WTC11 (cell line): ENCODE data around the gene RARRES2. TPM values are rescaled to one million over a fixed set of nuclear protein-coding genes. Genes with fewer than 3 reads are reported as not detected.

Experiments
- ATAC-seq: fragments of 200-7000 bp; cut with Tn5 transposase; 2 replicates; pipeline ENCODE4 v1.10.0; 2021; ENCODE audit warnings: mild to moderate bottlenecking, moderate library complexity
- CTCF ChIA-PET: fragments of 300-600 bp; sonication (Branson Sonifier 250); formaldehyde crosslinking; loops from one replicate; lab custom pipeline; 2021; ENCODE audit warnings: antibody characterized with exemption; lab: Charles Lee
- POLR2A ChIA-PET: fragments of 350-600 bp; sonication (Branson Sonifier 250); formaldehyde crosslinking; loops from one replicate; lab custom pipeline; 2021; ENCODE audit warnings: antibody characterized with exemption; lab: Charles Lee
- DNase-seq: peaks from one replicate; pipeline ENCODE4 v3.0.0; 2021; ENCODE audit warnings: low spot score
- H3K27ac Mint-ChIP-seq: 2 replicates; pipeline ENCODE4 v1.8.0; 2021; ENCODE audit warnings: mixed read lengths
- H3K27me3 Mint-ChIP-seq: 2 replicates; pipeline ENCODE4 v1.8.0; 2021; ENCODE audit warnings: low read depth, mild to moderate bottlenecking, moderate library complexity, mixed read lengths
- H3K36me3 Mint-ChIP-seq: 2 replicates; pipeline ENCODE4 v1.8.0; 2021; ENCODE audit warnings: mixed read lengths
- H3K4me1 Mint-ChIP-seq: 2 replicates; pipeline ENCODE4 v1.8.0; 2022; ENCODE audit warnings: mixed read lengths
- H3K4me3 Mint-ChIP-seq: 2 replicates; pipeline ENCODE4 v1.8.0; 2021; ENCODE audit warnings: mild to moderate bottlenecking, moderate library complexity, mixed read lengths
- H3K9me3 Mint-ChIP-seq: 2 replicates; pipeline ENCODE4 v1.8.0; 2021; ENCODE audit warnings: mixed read lengths
- CBFB ChIP-seq: sonication (generic); formaldehyde crosslinking; IDR thresholded peaks from 2 replicates; pipeline ENCODE4 v1.8.1; 2022; ENCODE audit warnings: mild to moderate bottlenecking, low read depth, missing genetic modification reagents
- GRHL2 ChIP-seq: fragments of 250-450 bp; sonication (Bioruptor Pico); IDR thresholded peaks from 2 replicates; pipeline ENCODE4 v1.8.0; 2022; ENCODE audit warnings: mild to moderate bottlenecking, moderate library complexity; ENCODE audit not compliant: insufficient replicate concordance, severe bottlenecking
- HMGXB4 ChIP-seq: sonication (generic); formaldehyde crosslinking; IDR thresholded peaks from 2 replicates; pipeline ENCODE4 v1.8.1; 2023; ENCODE audit warnings: mild to moderate bottlenecking, moderate library complexity, missing genetic modification reagents
- IRF1 ChIP-seq: sonication (generic); formaldehyde crosslinking; IDR thresholded peaks from 2 replicates; pipeline ENCODE4 v1.8.0; 2023; ENCODE audit warnings: missing genetic modification reagents
- JUN ChIP-seq: sonication (generic); formaldehyde crosslinking; IDR thresholded peaks from 2 replicates; pipeline ENCODE4 v1.8.0; 2023; ENCODE audit warnings: mild to moderate bottlenecking, missing genetic modification reagents
- KAT7 ChIP-seq: sonication (generic); formaldehyde crosslinking; IDR thresholded peaks from 2 replicates; pipeline ENCODE4 v1.8.1; 2023; ENCODE audit warnings: missing genetic modification reagents, mild to moderate bottlenecking, borderline replicate concordance
- MAX ChIP-seq: sonication (generic); formaldehyde crosslinking; IDR thresholded peaks from 2 replicates; pipeline ENCODE4 v1.8.0; 2022; ENCODE audit warnings: mild to moderate bottlenecking, missing genetic modification reagents
- MXD4 ChIP-seq: fragments of 250-450 bp; sonication (Bioruptor Pico); IDR thresholded peaks from 2 replicates; pipeline ENCODE4 v1.8.0; 2021; ENCODE audit warnings: mild to moderate bottlenecking, moderate library complexity, borderline replicate concordance
- PRRX2 ChIP-seq: fragments of 250-450 bp; sonication (Bioruptor Pico); IDR thresholded peaks from 2 replicates; pipeline ENCODE4 v1.8.0; 2021; ENCODE audit warnings: mild to moderate bottlenecking
- ZNF317 ChIP-seq: sonication (generic); formaldehyde crosslinking; IDR thresholded peaks from 2 replicates; pipeline ENCODE4 v1.8.1; 2023; ENCODE audit warnings: low read depth, mild to moderate bottlenecking, moderate library complexity, missing genetic modification reagents, borderline replicate concordance
- ZNF416 ChIP-seq: fragments of 250-450 bp; sonication (Bioruptor Pico); IDR thresholded peaks from 2 replicates; pipeline ENCODE4 v1.9.0; 2021; ENCODE audit warnings: mild to moderate bottlenecking, inconsistent platforms
- ZNF423 ChIP-seq: fragments of 250-450 bp; sonication (Bioruptor Pico); IDR thresholded peaks from 2 replicates; pipeline ENCODE4 v2.1.2; 2022; ENCODE audit warnings: mild to moderate bottlenecking, moderate library complexity
- ZSCAN18 ChIP-seq: fragments of 250-450 bp; sonication (Bioruptor Pico); IDR thresholded peaks from 2 replicates; pipeline ENCODE4 v2.1.2; 2022; ENCODE audit warnings: mild to moderate bottlenecking, moderate library complexity
- total RNA-seq: library from RNA; stranded (reverse); gene quantifications from 3 replicates; pipeline ENCODE4 v1.2.3, GENCODE V29; 2021
- TF ChIP-seq, protein P1 (sequence below): sonication (generic); formaldehyde crosslinking; IDR thresholded peaks from 2 replicates; pipeline ENCODE4 v1.8.1; 2023; ENCODE audit warnings: mild to moderate bottlenecking, missing genetic modification reagents
- TF ChIP-seq, protein P2 (sequence below): sonication (generic); formaldehyde crosslinking; conservative IDR thresholded peaks from 2 replicates; pipeline ENCODE4 v1.8.1; 2023; ENCODE audit warnings: mild to moderate bottlenecking, low read depth, missing genetic modification reagents, moderate library complexity
- TF ChIP-seq, protein P3 (sequence below): sonication (generic); formaldehyde crosslinking; IDR thresholded peaks from 2 replicates; pipeline ENCODE4 v1.8.0; 2022; ENCODE audit warnings: mild to moderate bottlenecking, missing genetic modification reagents

RARRES2 gene
- total RNA-seq, 1 experiment from 2014 or later, result 230 TPM

DNA sequence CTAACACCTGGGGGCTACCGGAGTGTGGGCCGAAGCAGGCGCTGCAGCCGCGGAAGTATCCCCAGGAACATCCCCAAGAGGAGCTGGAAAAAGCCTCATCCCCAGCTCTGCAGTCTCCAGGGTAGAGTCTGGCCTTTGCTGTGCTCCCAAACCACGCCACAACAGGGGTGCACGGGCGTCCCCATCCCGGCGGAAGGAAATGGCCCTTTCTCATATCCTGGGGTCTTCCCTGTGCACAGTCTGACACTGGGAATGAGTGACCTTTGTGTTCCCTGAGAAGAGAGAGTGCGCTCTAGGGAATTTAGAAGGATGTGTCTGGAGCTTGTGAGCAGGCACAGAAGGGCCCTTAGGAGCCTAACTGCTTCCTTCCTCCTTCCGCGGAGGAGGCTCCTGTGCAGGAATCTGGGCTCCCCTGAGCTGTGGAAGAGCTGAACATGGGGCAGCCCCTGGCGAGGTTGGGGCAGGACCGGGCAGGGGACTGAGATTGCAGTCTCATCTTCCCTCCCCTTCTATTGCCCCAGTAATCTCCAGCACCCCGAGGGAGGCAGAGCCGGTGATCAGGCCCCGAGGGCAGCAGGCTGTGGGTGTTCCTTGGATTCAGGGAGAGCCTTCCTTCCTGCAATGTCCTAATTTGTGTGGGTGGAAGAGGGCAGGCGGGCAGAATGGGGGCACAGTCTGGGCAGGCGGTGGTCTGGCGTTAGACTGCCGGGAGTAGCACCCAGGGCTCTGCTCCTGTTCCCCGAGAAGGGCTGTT lies 28.5 kb upstream of the RARRES2 start:
- H3K36me3 Mint-ChIP-seq, result peaks cover 29% of the 10 kb centered on the region
- H3K27ac Mint-ChIP-seq, result peak overlapping the region; percentile 99
- H3K9me3 Mint-ChIP-seq, result no peaks in the 10 kb centered on the region
- H3K4me1 Mint-ChIP-seq, result peaks cover 58% of the 10 kb centered on the region
- H3K4me3 Mint-ChIP-seq, result peak overlapping the region; percentile 91
- no peak for TF ChIP-seq ZSCAN18 (CRISPR knock-in tag)
- no peak for TF ChIP-seq MAX (CRISPR knock-in tag)
- no peak for TF ChIP-seq GRHL2
- TF ChIP-seq IRF1, result no peak
- TF ChIP-seq, protein P1, sequence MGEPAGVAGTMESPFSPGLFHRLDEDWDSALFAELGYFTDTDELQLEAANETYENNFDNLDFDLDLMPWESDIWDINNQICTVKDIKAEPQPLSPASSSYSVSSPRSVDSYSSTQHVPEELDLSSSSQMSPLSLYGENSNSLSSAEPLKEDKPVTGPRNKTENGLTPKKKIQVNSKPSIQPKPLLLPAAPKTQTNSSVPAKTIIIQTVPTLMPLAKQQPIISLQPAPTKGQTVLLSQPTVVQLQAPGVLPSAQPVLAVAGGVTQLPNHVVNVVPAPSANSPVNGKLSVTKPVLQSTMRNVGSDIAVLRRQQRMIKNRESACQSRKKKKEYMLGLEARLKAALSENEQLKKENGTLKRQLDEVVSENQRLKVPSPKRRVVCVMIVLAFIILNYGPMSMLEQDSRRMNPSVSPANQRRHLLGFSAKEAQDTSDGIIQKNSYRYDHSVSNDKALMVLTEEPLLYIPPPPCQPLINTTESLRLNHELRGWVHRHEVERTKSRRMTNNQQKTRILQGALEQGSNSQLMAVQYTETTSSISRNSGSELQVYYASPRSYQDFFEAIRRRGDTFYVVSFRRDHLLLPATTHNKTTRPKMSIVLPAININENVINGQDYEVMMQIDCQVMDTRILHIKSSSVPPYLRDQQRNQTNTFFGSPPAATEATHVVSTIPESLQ (CRISPR knock-in tag), result no peak
- no peak for TF ChIP-seq ZNF317
- TF ChIP-seq PRRX2 (CRISPR knock-in tag), result no peak
- TF ChIP-seq CBFB (CRISPR knock-in tag), result no peak
- TF ChIP-seq, protein P2, sequence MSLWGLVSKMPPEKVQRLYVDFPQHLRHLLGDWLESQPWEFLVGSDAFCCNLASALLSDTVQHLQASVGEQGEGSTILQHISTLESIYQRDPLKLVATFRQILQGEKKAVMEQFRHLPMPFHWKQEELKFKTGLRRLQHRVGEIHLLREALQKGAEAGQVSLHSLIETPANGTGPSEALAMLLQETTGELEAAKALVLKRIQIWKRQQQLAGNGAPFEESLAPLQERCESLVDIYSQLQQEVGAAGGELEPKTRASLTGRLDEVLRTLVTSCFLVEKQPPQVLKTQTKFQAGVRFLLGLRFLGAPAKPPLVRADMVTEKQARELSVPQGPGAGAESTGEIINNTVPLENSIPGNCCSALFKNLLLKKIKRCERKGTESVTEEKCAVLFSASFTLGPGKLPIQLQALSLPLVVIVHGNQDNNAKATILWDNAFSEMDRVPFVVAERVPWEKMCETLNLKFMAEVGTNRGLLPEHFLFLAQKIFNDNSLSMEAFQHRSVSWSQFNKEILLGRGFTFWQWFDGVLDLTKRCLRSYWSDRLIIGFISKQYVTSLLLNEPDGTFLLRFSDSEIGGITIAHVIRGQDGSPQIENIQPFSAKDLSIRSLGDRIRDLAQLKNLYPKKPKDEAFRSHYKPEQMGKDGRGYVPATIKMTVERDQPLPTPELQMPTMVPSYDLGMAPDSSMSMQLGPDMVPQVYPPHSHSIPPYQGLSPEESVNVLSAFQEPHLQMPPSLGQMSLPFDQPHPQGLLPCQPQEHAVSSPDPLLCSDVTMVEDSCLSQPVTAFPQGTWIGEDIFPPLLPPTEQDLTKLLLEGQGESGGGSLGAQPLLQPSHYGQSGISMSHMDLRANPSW, result no peak
- no peak for TF ChIP-seq ZNF423 (CRISPR knock-in tag)
- TF ChIP-seq, protein P3, sequence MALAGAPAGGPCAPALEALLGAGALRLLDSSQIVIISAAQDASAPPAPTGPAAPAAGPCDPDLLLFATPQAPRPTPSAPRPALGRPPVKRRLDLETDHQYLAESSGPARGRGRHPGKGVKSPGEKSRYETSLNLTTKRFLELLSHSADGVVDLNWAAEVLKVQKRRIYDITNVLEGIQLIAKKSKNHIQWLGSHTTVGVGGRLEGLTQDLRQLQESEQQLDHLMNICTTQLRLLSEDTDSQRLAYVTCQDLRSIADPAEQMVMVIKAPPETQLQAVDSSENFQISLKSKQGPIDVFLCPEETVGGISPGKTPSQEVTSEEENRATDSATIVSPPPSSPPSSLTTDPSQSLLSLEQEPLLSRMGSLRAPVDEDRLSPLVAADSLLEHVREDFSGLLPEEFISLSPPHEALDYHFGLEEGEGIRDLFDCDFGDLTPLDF (CRISPR knock-in tag), result no peak
- H3K27me3 Mint-ChIP-seq, result no peaks in the 10 kb centered on the region
- no peak for ATAC-seq
- CTCF ChIA-PET, result interaction anchor here (0.7 to 2.2 kb wide), 7 partner anchors 8 to 37 kb away, joined by 3 to 16 read pairs (median 4); a partner anchor contains a TSS
- peak; percentile 11 for DNase-seq
- POLR2A ChIA-PET, result interaction anchor here (0.7 to 2.5 kb wide), 10 partner anchors 8 to 47 kb away, joined by 3 to 29 read pairs (median 5); partner anchors contain the start of genes ACTR3C and LRRC61

DNA sequence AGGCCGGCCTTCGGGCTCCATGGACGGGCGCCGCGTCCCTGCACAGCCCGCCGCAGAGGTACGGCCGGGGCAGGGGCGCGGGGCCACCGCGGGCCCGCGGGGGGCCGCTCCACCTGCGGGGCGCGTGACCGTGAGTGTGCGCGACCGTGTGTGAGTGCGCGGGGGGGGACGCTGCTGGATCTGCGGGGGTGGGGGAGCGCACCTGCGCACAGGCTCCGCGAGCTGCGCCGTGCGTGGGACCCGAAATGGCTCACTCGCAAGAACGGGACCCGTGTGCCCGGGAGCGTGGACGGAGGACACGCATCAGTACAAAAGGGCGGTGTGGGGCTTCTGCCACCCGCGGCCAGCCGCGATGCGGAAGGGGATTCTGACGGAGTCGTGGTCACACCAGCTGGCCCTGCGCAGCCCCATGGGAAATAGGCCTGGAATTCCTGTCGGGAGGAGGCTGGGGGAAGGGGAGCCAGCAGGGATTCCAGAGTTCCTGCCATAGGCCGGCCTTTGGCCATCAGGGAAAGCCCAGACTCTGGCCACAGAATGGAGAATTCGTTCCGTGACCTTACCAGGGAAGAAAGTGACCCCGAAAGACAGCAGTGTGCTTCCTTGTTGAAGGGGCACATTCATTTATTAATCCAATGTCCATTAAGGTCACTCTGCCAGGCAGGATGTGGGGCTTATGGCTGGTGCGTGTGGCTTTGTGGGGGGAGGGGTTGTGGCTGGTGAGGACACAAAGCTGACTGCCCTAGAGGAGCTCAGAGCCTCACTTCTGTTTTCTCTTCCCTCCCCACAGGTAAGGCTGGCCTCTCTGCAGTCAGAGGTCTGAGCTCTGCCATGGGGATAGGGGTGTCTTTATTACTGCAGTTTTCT lies 27.7 kb upstream of the RARRES2 start:
- POLR2A ChIA-PET, result interaction anchor here (0.7 to 2.5 kb wide), 14 partner anchors 9 to 46 kb away, joined by 3 to 29 read pairs (median 4); partner anchors contain the start of genes ACTR3C and LRRC61
- Mint-ChIP-seq H3K9me3 (no peaks in the 10 kb centered on the region), H3K27ac (peak overlapping the region; percentile 99), H3K4me1 (peaks cover 54% of the 10 kb centered on the region), H3K36me3 (peaks cover 21% of the 10 kb centered on the region), H3K27me3 (no peaks in the 10 kb centered on the region), H3K4me3 (peak overlapping the region; percentile 91)
- ATAC-seq (peak; percentile 68), DNase-seq (peak; percentile 83)
- CTCF ChIA-PET, result interaction anchor here (0.7 to 2.2 kb wide), 12 partner anchors 9 to 80 kb away, joined by 3 to 16 read pairs (median 4); partner anchors contain the start of gene RARRES2
- TF ChIP-seq JUN (CRISPR knock-in tag) (no peak), PRRX2 (CRISPR knock-in tag) (no peak), HMGXB4 (CRISPR knock-in tag) (peak; percentile 55), KAT7 (CRISPR knock-in tag) (no peak), ZNF416 (no peak), MXD4 (CRISPR knock-in tag) (no peak)
- TF ChIP-seq, protein P3 (CRISPR knock-in tag), result no peak
